ENCODE measurements around the gene ATRAID. TPM values are rescaled to one million over a fixed set of nuclear protein-coding genes. Genes with fewer than 3 reads are reported as not detected.

The ATRAID gene
- total RNA-seq, 1 experiment from 2014 or later: 108 TPM

DNA sequence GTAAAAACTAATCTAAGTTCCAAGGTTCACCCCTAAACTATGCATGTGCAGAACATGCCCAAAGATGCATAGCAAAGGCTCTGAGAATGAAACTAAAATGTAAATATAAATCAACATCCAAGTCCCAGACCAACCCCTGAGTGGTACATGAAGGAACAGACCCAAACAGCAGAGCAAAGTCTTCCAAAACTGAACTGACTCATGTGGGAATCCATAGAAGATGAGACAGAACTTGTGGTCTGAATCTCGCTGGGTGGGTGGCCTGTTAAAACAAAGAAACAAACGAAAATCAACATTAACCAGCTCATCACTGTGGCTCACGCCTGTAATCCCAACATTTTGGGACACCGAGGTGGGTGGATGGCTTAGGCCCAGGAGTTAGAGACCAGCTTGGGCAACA is 29.5 kb upstream of the ATRAID start:
- Histone ChIP-seq H3K14ac (ENCODE audit: insufficient read depth, low read length) (no peak overlapping the region), H2BK5ac (ENCODE audit: insufficient read length, low read length) (no peak overlapping the region), H4K20me1 (ENCODE audit: control insufficient read depth, insufficient read depth, insufficient read length) (no peaks in the 10 kb centered on the region), H3K4me2 (ENCODE audit: insufficient read depth, insufficient read length, low read length) (no peak overlapping the region), H2BK120ac (ENCODE audit: low read depth, low read length, poor library complexity, severe bottlenecking) (no peak overlapping the region), H3K9me3 (ENCODE audit: control insufficient read depth, low read depth, low read length) (no peaks in the 10 kb centered on the region), H2AK5ac (ENCODE audit: insufficient read length, low read length) (no peak overlapping the region), H3K79me1 (ENCODE audit: insufficient read depth, low read depth, low read length, poor library complexity, severe bottlenecking) (no peaks in the 10 kb centered on the region), H3K23me2 (ENCODE audit: insufficient read length, low read depth, low read length, poor library complexity, severe bottlenecking) (no peaks in the 10 kb centered on the region), H2BK12ac (ENCODE audit: insufficient read length, low read depth, low read length) (no peak overlapping the region), H4K5ac (ENCODE audit: insufficient read length, low read depth, low read length) (no peak overlapping the region), H3K9ac (ENCODE audit: extremely low read depth, insufficient read length, low read length) (no peak overlapping the region), H3K79me2 (ENCODE audit: insufficient read depth, low read length) (no peaks in the 10 kb centered on the region), H2BK20ac (ENCODE audit: low read depth, low read length, poor library complexity, severe bottlenecking) (no peak overlapping the region), H2BK15ac (ENCODE audit: low read depth, low read length) (no peak overlapping the region), H4K91ac (ENCODE audit: insufficient read length, low read depth, low read length) (no peak overlapping the region), H2AFZ (ENCODE audit: low read length) (no peak overlapping the region), H3K27me3 (ENCODE audit: insufficient read depth, low read length) (no peaks in the 10 kb centered on the region), H3T11ph (ENCODE audit: low read length) (no peak overlapping the region), H3K23ac (ENCODE audit: insufficient read length, low read depth, low read length) (no peak overlapping the region), H3K4ac (ENCODE audit: low read depth, low read length) (no peak overlapping the region), H3K56ac (ENCODE audit: insufficient read length, low read depth, low read length) (no peak overlapping the region), H4K8ac (replicated peaks; ENCODE audit: insufficient read length, low read depth, low read length) (no peak overlapping the region), H3K18ac (ENCODE audit: insufficient read length, low read depth, low read length) (no peak overlapping the region), H3K27ac (ENCODE audit: insufficient read length, low read depth, low read length) (no peak overlapping the region), H3K4me1 (ENCODE audit: insufficient read depth, low read length) (no peaks in the 10 kb centered on the region)
- Mint-ChIP-seq H3K27me3 (ENCODE audit: low read depth) (peaks cover 13% of the 10 kb centered on the region), H3K4me3 (no peak overlapping the region), H3K4me1 (no peaks in the 10 kb centered on the region), H3K27ac (no peak overlapping the region), H3K9me3 (no peaks in the 10 kb centered on the region), H3K36me3 (ENCODE audit: insufficient read depth in 1 of 3, low read depth in 3 of 3) (no peaks in the 10 kb centered on the region)
- TF ChIP-seq, protein P1, sequence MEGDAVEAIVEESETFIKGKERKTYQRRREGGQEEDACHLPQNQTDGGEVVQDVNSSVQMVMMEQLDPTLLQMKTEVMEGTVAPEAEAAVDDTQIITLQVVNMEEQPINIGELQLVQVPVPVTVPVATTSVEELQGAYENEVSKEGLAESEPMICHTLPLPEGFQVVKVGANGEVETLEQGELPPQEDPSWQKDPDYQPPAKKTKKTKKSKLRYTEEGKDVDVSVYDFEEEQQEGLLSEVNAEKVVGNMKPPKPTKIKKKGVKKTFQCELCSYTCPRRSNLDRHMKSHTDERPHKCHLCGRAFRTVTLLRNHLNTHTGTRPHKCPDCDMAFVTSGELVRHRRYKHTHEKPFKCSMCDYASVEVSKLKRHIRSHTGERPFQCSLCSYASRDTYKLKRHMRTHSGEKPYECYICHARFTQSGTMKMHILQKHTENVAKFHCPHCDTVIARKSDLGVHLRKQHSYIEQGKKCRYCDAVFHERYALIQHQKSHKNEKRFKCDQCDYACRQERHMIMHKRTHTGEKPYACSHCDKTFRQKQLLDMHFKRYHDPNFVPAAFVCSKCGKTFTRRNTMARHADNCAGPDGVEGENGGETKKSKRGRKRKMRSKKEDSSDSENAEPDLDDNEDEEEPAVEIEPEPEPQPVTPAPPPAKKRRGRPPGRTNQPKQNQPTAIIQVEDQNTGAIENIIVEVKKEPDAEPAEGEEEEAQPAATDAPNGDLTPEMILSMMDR (conservative IDR thresholded peaks at IDR 0.05): no peak
- WGBS (ENCODE audit: extremely low coverage, insufficient read length, low lambda C conversion rate): no CpG with 5 or more reads among the region's 4 CpGs
- DNase-seq: no peak
